Subcutaneous adipose tissue (tissue), 4 donors: ENCODE data around the gene CYP4A22. TPM values are rescaled to one million over a fixed set of nuclear protein-coding genes. Genes with fewer than 3 reads are reported as not detected.

Source experiments
- CTCF ChIP-seq: fragments of 450-650 bp; IDR thresholded peaks from one replicate; pipeline ENCODE4 v1.5.1; 2016; ENCODE audit warnings: low read depth, mild to moderate bottlenecking, control low read depth, antibody characterized with exemption, moderate library complexity
- total RNA-seq, 4 donors: library from RNA; depleted of rRNA; stranded (reverse); fragments of >200 nt; gene quantifications; one replicate each; pipeline ENCODE4 v1.1.0, GENCODE V29; 2016

CYP4A22 gene
- total RNA-seq, 4 donors from 2014 or later = 0.82 to 1.7 (median 1.1) TPM

- no peak for TF ChIP-seq CTCF
Measured at GRCh38 chr1:47178020-47178419, 40.8 kb downstream of the CYP4A22 start.

GRCh38 chr1:47178654-47179016, 41.4 kb downstream of the CYP4A22 start:
- no peak for TF ChIP-seq CTCF

- TF ChIP-seq CTCF = no peak
Measured at GRCh38 chr1:47179017-47179987, 42.1 kb downstream of the CYP4A22 start.

- no peak for TF ChIP-seq CTCF
Measured at GRCh38 chr1:47179988-47180563, 42.8 kb downstream of the CYP4A22 start.

- TF ChIP-seq CTCF = no peak
Measured at GRCh38 chr1:47180603-47181094, 43.4 kb downstream of the CYP4A22 start.

- no peak for TF ChIP-seq CTCF
Measured at GRCh38 chr1:47181095-47181954, 44.1 kb downstream of the CYP4A22 start.
